ENCODE results near the gene SPATS2L. TPM values are rescaled to one million over a fixed set of nuclear protein-coding genes. Genes with fewer than 3 reads are reported as not detected.

SPATS2L gene
- total and polyA plus RNA-seq, 7 experiments from 2014 or later: 1.1 to 51.9 (median 2.9) TPM

- H3K4me1 ChIP-seq (ENCODE audit: control insufficient read depth in 2 of 2, insufficient read depth in 2 of 2, low read length in 2 of 2): no peaks in the 10 kb centered on the region
- no peak overlapping the region for H3K27ac ChIP-seq (ENCODE audit: low read depth, low read length)
- H3K36me3 ChIP-seq (ENCODE audit: control insufficient read depth in 2 of 3, insufficient read depth in 3 of 3, low read length in 3 of 3): peaks cover 5 to 72% (median 7%) of the 10 kb centered on the region in 3 experiments
- intact Hi-C loops (cut with micrococcal nuclease): no loop called here
- Mint-ChIP-seq H3K4me3 (no peak overlapping the region), H3K27me3 (no peaks in the 10 kb centered on the region), H3K27ac (no peak overlapping the region), H3K36me3 (peaks cover 13 to 65% (median 52%) of the 10 kb centered on the region in 5 donors), H3K9me3 (peaks cover 0 to 2% (median 0%) of the 10 kb centered on the region in 11 donors), H3K4me1 (peaks cover 0 to under 1% (median 0%) of the 10 kb centered on the region in 7 donors)
- no peak for DNase-seq
- no peaks in the 10 kb centered on the region for H3K27me3 ChIP-seq (ENCODE audit: control insufficient read depth in 2 of 2, insufficient read depth in 2 of 2, low read length in 2 of 2)
- no peak for ATAC-seq
- CTCF ChIA-PET: interaction anchor here (0.6 kb wide), 1 partner anchor 9 kb away, joined by 3 read pairs; no protein-coding TSS in a partner anchor
- no peaks in the 10 kb centered on the region for H3K9me3 ChIP-seq (ENCODE audit: control insufficient read depth in 2 of 3, low read length in 3 of 3)
- POLR2A ChIA-PET: interaction anchor here (0.6 kb wide), 1 partner anchor 19 kb away, joined by 3 read pairs; no protein-coding TSS in a partner anchor
- no peak overlapping the region for H3K4me3 ChIP-seq (ENCODE audit: low read length)
Measured at GRCh38 chr2:200494048-200494447, 187.6 kb downstream of the SPATS2L start.

DNA sequence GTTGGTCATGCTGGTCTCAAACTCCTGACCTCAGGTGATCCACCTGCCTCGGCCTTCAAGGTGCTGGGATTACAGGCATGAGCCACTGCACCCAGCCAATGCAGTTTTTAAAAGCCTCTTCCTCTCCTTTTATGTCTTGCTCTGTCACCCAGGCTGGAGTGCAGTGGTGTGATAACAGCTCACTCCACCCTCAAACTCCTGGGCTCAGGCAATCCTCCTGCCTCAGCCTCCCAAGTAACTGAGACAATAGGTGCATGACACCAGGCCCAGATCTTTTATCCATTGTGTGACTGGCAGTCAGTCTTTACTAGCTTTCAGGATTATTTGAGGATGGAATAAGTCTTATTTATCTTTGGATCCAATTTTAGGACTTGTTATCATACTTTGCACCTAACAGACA, 190.2 kb downstream of the SPATS2L start:
- Mint-ChIP-seq H3K4me1 (peaks cover 0 to 4% (median 0%) of the 10 kb centered on the region in 7 donors), H3K9me3 (peaks cover 0 to 2% (median 0%) of the 10 kb centered on the region in 11 donors), H3K27ac (no peak overlapping the region), H3K27me3 (no peaks in the 10 kb centered on the region), H3K36me3 (peaks cover 5 to 46% (median 37%) of the 10 kb centered on the region in 5 donors), H3K4me3 (no peak overlapping the region)
- intact Hi-C loops (cut with micrococcal nuclease): no loop called here
- Histone ChIP-seq H3K9me3 (ENCODE audit: control insufficient read depth in 2 of 3, low read length in 3 of 3) (no peaks in the 10 kb centered on the region), H3K4me3 (ENCODE audit: low read length) (no peak overlapping the region), H3K27me3 (ENCODE audit: control insufficient read depth in 2 of 2, insufficient read depth in 2 of 2, low read length in 2 of 2) (no peaks in the 10 kb centered on the region), H3K4me1 (ENCODE audit: control insufficient read depth in 2 of 2, insufficient read depth in 2 of 2, low read length in 2 of 2) (no peaks in the 10 kb centered on the region), H3K36me3 (ENCODE audit: control insufficient read depth in 2 of 3, insufficient read depth in 3 of 3, low read length in 3 of 3) (peaks cover 4 to 49% (median 7%) of the 10 kb centered on the region in 3 experiments), H3K27ac (ENCODE audit: low read depth, low read length) (no peak overlapping the region)
- CTCF ChIA-PET: interaction anchor here (1.1 to 1.4 kb wide), 2 partner anchors 12 to 13 kb away, joined by 3 read pairs; no protein-coding TSS in a partner anchor
- POLR2A ChIA-PET: no interaction called here
- no peak for DNase-seq
- ATAC-seq: no peak

DNA sequence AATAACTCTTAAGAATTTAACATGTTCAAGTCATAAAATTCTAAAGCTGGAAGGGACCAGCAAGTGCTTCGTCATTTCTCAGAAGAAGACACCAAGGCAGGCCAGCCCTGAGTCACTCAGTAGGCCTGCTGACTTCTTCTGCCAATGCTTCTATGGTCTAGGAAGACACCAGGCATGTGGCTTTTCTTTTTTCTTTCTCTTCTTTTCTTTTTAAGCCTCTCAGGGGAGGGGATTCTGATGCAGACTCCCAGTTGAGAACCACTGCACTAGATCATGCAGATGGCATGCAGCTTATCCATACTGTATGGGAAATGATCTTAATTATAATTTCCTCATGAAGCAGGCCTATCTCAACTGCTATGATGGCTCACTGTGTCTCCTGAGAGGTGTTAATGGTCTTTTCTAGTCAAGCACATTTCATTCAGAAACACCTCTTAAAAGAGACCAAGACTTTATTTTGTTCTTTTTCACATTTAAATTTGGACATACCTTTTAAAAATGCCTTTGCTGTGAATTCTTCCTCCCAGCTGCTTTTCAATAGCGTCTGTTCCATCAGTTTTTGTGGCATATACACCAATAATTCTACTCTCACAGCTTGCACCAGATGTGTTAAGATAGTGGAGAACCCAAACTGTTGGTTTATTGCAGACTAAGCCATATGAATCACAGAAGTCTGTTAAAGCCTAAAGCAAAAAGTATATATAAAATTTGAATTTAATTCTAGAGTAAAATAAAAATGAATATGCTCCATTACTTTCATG, 192.1 kb downstream of the SPATS2L start:
- ATAC-seq: no peak
- no peaks in the 10 kb centered on the region for H3K4me1 ChIP-seq (ENCODE audit: control insufficient read depth in 2 of 2, insufficient read depth in 2 of 2, low read length in 2 of 2)
- H3K27ac ChIP-seq (ENCODE audit: low read depth, low read length): no peak overlapping the region
- no peak for DNase-seq
- ChIA-PET CTCF (interaction anchor here (0.6 to 1.3 kb wide), 3 partner anchors 27 to 265 kb away, joined by 3 to 4 read pairs (median 3); no protein-coding TSS in a partner anchor), POLR2A (no interaction called here)
- no peaks in the 10 kb centered on the region for H3K27me3 Mint-ChIP-seq
- peaks cover 0 to 5% (median 0%) of the 10 kb centered on the region in 11 donors for H3K9me3 Mint-ChIP-seq
- H3K36me3 ChIP-seq (ENCODE audit: control insufficient read depth in 2 of 3, insufficient read depth in 3 of 3, low read length in 3 of 3): peaks cover 0 to 38% (median 7%) of the 10 kb centered on the region in 3 experiments
- H3K27ac Mint-ChIP-seq: peak overlapping the region in 1 of 9 donors; percentile 11
- H3K36me3 Mint-ChIP-seq: peaks cover 9 to 43% (median 35%) of the 10 kb centered on the region in 5 donors
- H3K27me3 ChIP-seq (ENCODE audit: control insufficient read depth in 2 of 2, insufficient read depth in 2 of 2, low read length in 2 of 2): no peaks in the 10 kb centered on the region
- H3K4me3 Mint-ChIP-seq: no peak overlapping the region
- intact Hi-C loops (cut with micrococcal nuclease): no loop called here
- H3K4me3 ChIP-seq (ENCODE audit: low read length): no peak overlapping the region
- H3K9me3 ChIP-seq (ENCODE audit: control insufficient read depth in 2 of 3, low read length in 3 of 3): no peaks in the 10 kb centered on the region
- H3K4me1 Mint-ChIP-seq: peaks cover 0 to 10% (median 5%) of the 10 kb centered on the region in 7 donors

- H3K4me1 Mint-ChIP-seq: peaks cover 2 to 32% (median 20%) of the 10 kb centered on the region in 7 donors
- H3K27me3 Mint-ChIP-seq: no peaks in the 10 kb centered on the region
- ATAC-seq: no peak
- Histone ChIP-seq H3K4me1 (ENCODE audit: control insufficient read depth in 2 of 2, insufficient read depth in 2 of 2, low read length in 2 of 2) (no peaks in the 10 kb centered on the region), H3K4me3 (ENCODE audit: low read length) (no peak overlapping the region), H3K27ac (ENCODE audit: low read depth, low read length) (no peak overlapping the region), H3K9me3 (ENCODE audit: control insufficient read depth in 2 of 3, low read length in 3 of 3) (no peaks in the 10 kb centered on the region), H3K27me3 (ENCODE audit: control insufficient read depth in 2 of 2, insufficient read depth in 2 of 2, low read length in 2 of 2) (no peaks in the 10 kb centered on the region), H3K36me3 (ENCODE audit: control insufficient read depth in 2 of 3, insufficient read depth in 3 of 3, low read length in 3 of 3) (peaks cover 0 to 14% (median under 1%) of the 10 kb centered on the region in 3 experiments)
- H3K36me3 Mint-ChIP-seq: peaks cover 9 to 37% (median 28%) of the 10 kb centered on the region in 5 donors
- ChIA-PET POLR2A (interaction anchor here (0.7 kb wide), 1 partner anchor 109 kb away, joined by 3 read pairs; no protein-coding TSS in a partner anchor), CTCF (no interaction called here)
- no peak overlapping the region for H3K4me3 Mint-ChIP-seq
- H3K27ac Mint-ChIP-seq: no peak overlapping the region
- peaks cover 0 to 5% (median 0%) of the 10 kb centered on the region in 11 donors for H3K9me3 Mint-ChIP-seq
- no peak for DNase-seq
- intact Hi-C loops (cut with micrococcal nuclease): no loop called here
Measured at GRCh38 chr2:200502196-200502595, 195.7 kb downstream of the SPATS2L start.

GRCh38 chr2:200506679-200507078, 200.2 kb downstream of the SPATS2L start:
- CTCF ChIA-PET: no interaction called here
- no peak overlapping the region for H3K27ac ChIP-seq (ENCODE audit: low read depth, low read length)
- peak overlapping the region in 1 of 10 donors; percentile 17 for H3K4me3 Mint-ChIP-seq
- ATAC-seq (no peak), DNase-seq (no peak)
- POLR2A ChIA-PET: interaction anchor here (1.6 kb wide), 1 partner anchor 19 kb away, joined by 4 read pairs; no protein-coding TSS in a partner anchor
- peaks cover 9 to 25% (median 19%) of the 10 kb centered on the region in 5 donors for H3K36me3 Mint-ChIP-seq
- H3K9me3 ChIP-seq (ENCODE audit: control insufficient read depth in 2 of 3, low read length in 3 of 3): no peaks in the 10 kb centered on the region
- H3K4me1 Mint-ChIP-seq: peaks cover 10 to 58% (median 41%) of the 10 kb centered on the region in 7 donors
- peaks cover 6 to 14% of the 10 kb centered on the region in 2 donors for H3K4me1 ChIP-seq (ENCODE audit: control insufficient read depth in 2 of 2, insufficient read depth in 2 of 2, low read length in 2 of 2)
- peaks cover 0 to 7% (median 0%) of the 10 kb centered on the region in 3 experiments for H3K36me3 ChIP-seq (ENCODE audit: control insufficient read depth in 2 of 3, insufficient read depth in 3 of 3, low read length in 3 of 3)
- H3K27me3 Mint-ChIP-seq: no peaks in the 10 kb centered on the region
- H3K27ac Mint-ChIP-seq: peak overlapping the region in 3 of 9 donors; percentile 27 to 59 (median 48)
- peaks cover 0 to 5% (median 0%) of the 10 kb centered on the region in 11 donors for H3K9me3 Mint-ChIP-seq
- H3K27me3 ChIP-seq (ENCODE audit: control insufficient read depth in 2 of 2, insufficient read depth in 2 of 2, low read length in 2 of 2): no peaks in the 10 kb centered on the region
- intact Hi-C loops (cut with micrococcal nuclease): no loop called here
- no peak overlapping the region for H3K4me3 ChIP-seq (ENCODE audit: low read length)

DNA sequence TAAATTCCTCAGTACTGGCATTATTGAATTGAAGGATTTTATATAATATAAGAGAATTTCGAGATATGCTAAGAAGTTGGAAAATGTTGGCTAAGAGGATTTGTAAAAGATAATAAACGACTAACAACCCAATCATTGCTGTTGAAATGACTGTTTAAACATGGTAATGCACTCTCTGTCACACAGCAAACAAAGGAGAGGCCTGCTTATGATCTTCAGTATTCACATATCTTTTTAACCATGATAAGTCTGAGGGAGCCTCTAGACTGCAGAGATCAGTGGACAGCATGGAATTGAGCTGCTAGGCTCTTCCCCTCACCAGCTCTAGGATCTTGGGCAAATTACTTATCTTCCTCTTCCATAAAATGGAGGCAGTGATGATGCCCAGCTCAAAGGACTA, 200.7 kb downstream of the SPATS2L start:
- intact Hi-C loops (cut with micrococcal nuclease): no loop called here
- DNase-seq (no peak), ATAC-seq (no peak)
- Histone ChIP-seq H3K36me3 (ENCODE audit: control insufficient read depth in 2 of 3, insufficient read depth in 3 of 3, low read length in 3 of 3) (peaks cover 0 to 7% (median 0%) of the 10 kb centered on the region in 3 experiments), H3K4me1 (ENCODE audit: control insufficient read depth in 2 of 2, insufficient read depth in 2 of 2, low read length in 2 of 2) (peaks cover 6 to 14% of the 10 kb centered on the region in 2 donors), H3K4me3 (ENCODE audit: low read length) (no peak overlapping the region), H3K9me3 (ENCODE audit: control insufficient read depth in 2 of 3, low read length in 3 of 3) (no peaks in the 10 kb centered on the region), H3K27me3 (ENCODE audit: control insufficient read depth in 2 of 2, insufficient read depth in 2 of 2, low read length in 2 of 2) (no peaks in the 10 kb centered on the region), H3K27ac (ENCODE audit: low read depth, low read length) (no peak overlapping the region)
- Mint-ChIP-seq H3K4me3 (no peak overlapping the region), H3K9me3 (peaks cover 0 to 4% (median 0%) of the 10 kb centered on the region in 11 donors), H3K4me1 (peaks cover 10 to 58% (median 41%) of the 10 kb centered on the region in 7 donors), H3K36me3 (peaks cover 8 to 21% (median 15%) of the 10 kb centered on the region in 5 donors), H3K27me3 (no peaks in the 10 kb centered on the region), H3K27ac (peak overlapping the region in 2 of 9 donors; percentile 21 to 43)
- POLR2A ChIA-PET: interaction anchor here (4.2 kb wide), 1 partner anchor 19 kb away, joined by 25 read pairs; the partner anchor contains the start of gene SGO2
- CTCF ChIA-PET: no interaction called here

All from naive thymus-derived CD4-positive, alpha-beta T cell (primary cell).